Testis (tissue), 5 donors: ENCODE data around the gene ZNF100. TPM values are rescaled to one million over a fixed set of nuclear protein-coding genes. Genes with fewer than 3 reads are reported as not detected.
"Not testable (repeated sequence)": the region's sequence is repeated elsewhere in the genome, so short reads cannot be mapped to it uniquely, and the experiment has no call there.

Experiments
- DNase-seq: peaks from one replicate; pipeline ENCODE4 v3.0.0-alpha.2; 2019
- H3K27ac ChIP-seq, 2 donors: fragments of 200-600 bp; sonication (generic); one replicate each; pipeline ENCODE4 v1.5.1; 2019
- H3K27me3 ChIP-seq: fragments of 200-600 bp; sonication (generic); one replicate; pipeline ENCODE4 v1.5.1; 2019
- H3K36me3 ChIP-seq: fragments of 200-600 bp; sonication (generic); one replicate; pipeline ENCODE4 v1.5.1; 2017; ENCODE audit warnings: low read depth; ENCODE audit errors: missing control alignments
- H3K4me1 ChIP-seq: fragments of 200-600 bp; sonication (generic); one replicate; pipeline ENCODE4 v1.5.1; 2019
- H3K4me3 ChIP-seq, 2 donors: fragments of 200-600 bp; sonication (generic); one replicate each; pipeline ENCODE4 v1.5.1; 2017 to 2019
- H3K9me3 ChIP-seq: fragments of 200-600 bp; sonication (generic); one replicate; pipeline ENCODE4 v1.5.1; 2017
- CTCF ChIP-seq, 3 experiments: fragments of 450-650 bp in 2 of 3; fragments of 200-600 bp in 1 of 3; sonication (generic) in 1 of 3; IDR thresholded peaks; one replicate each; pipeline ENCODE4 v1.5.1; 2016 to 2019; ENCODE audit warnings: antibody characterized with exemption in 3 of 3, mild to moderate bottlenecking in 2 of 3, moderate library complexity in 1 of 3
- POLR2A ChIP-seq: fragments of 450-650 bp; IDR thresholded peaks from one replicate; pipeline ENCODE4 v1.6.1; 2017; ENCODE audit warnings: antibody characterized with exemption, mild to moderate bottlenecking, moderate library complexity
- WGBS, 2 donors: methylation state at CpG; one replicate each; pipeline ENCODE4 v1.1.5; 2018; 5-methylcytosine and 5-hydroxymethylcytosine counted together
- intact Hi-C: fragments of 100-400 bp; cut with DNase I; formaldehyde crosslinking; loops from one replicate; pipeline ENCODE4 v1.15.1; 2023; ENCODE audit warnings: low total_unique reads
- long read RNA-seq, 2 donors: transcript quantifications; one replicate each; lab custom pipeline, GENCODE V29; 2026
- polyA plus RNA-seq: library from polyadenylated mRNA; stranded (reverse); fragments of 350-450 nt; fragmentation: Illumina TruSeq; extraction: RNeasy Lipid Tissue Mini Kit (QIAGEN cat#74804); gene quantifications from one replicate; pipeline ENCODE4 v1.2.3, GENCODE V29; 2014; ENCODE audit warnings: low read depth, low replicate concordance; ENCODE audit not compliant: insufficient read depth
- total RNA-seq, 2 donors: library from RNA; depleted of rRNA; stranded (reverse); fragments of >200 nt; gene quantifications; one replicate each; pipeline ENCODE4 v1.2.3, GENCODE V29; 2016

Gene ZNF100
- total RNA-seq (10 to 100 TPM; 15.4 to 20.3 TPM), polyA plus RNA-seq (9.9 TPM)
- long read RNA-seq, donor 1, full-length matches to known transcripts, result 4 of 4 reads
- long read RNA-seq, donor 1, partial matches to known transcripts, result 0 of 4 reads
- long read RNA-seq, donor 1, other reads (novel, unspliced or antisense), result 0 of 4 reads
- long read RNA-seq, donor 2, full-length matches to known transcripts, result 5 of 10 reads
- long read RNA-seq, donor 2, partial matches to known transcripts, result 0 of 10 reads
- long read RNA-seq, donor 2, other reads (novel, unspliced or antisense), result 5 of 10 reads

DNA sequence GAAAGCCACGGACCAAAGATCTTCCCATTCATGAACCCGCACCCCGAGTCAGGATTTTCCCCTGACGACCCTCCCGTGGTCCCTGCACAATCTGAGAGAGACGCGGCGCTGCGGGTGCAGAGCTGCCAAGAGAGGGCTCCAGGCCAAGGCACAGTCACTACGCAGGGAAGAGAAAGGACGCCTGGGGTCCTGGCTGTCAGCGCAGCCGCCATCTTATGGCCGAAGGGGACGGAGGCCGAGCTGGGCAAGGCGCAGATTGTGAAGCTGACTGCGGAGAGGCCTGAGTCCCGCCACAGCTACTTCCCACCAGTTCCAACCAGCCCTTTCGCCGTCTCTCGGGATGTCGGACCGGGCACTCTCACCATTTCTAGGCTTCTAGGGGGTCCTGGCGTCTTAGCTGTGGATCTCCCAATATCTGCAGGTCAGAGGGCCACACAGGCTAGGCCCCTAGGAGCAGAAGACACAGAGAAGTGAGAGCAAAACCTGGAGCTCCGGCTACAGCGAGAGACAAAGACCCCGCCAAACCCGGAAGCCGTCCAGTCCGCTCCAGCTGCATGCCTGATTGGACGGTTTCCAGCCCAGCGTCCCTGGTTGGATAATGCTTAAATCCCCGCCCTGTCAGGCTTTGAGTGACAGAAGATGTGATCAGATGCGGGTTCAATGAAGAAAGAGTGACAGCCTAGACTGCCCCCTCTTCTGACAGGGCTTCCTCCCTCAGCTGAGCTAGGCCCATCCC is at the start of gene ZNF100:
Gene ZNF100 (minus strand): TSS at position 515 of the 736 bp plus-strand sequence. CDS start 150 bp downstream, at position 365.
- TF ChIP-seq POLR2A (no peak), CTCF (IDR thresholded peaks at IDR 0.05) (no peak)

GRCh38 chr19:21812448-21812847 is 45.1 kb upstream of the ZNF100 start:
- Histone ChIP-seq H3K9me3 (no peaks in the 10 kb centered on the region), H3K4me1 (no peaks in the 10 kb centered on the region), H3K27ac (no peak overlapping the region), H3K4me3 (no peak overlapping the region), H3K36me3 (no peaks in the 10 kb centered on the region), H3K27me3 (no peaks in the 10 kb centered on the region)
- intact Hi-C loops, result no loop called here
- 91 to 93% methylated on average over 4 of the region's 4 CpGs for WGBS, 2 donors
- DNase-seq, result no peak
- TF ChIP-seq POLR2A, result no peak
- TF ChIP-seq CTCF (IDR thresholded peaks at IDR 0.05), result no peak

More for the DNA sequence above, at the start of gene ZNF100:
- 0 to 1% methylated on average over 15 to 35 of the region's 35 CpGs for WGBS, 2 donors
- intact Hi-C loops, result no loop called here
- H3K36me3 ChIP-seq, result no peaks in the 10 kb centered on the region
- no peaks in the 10 kb centered on the region for H3K27me3 ChIP-seq
- H3K27ac ChIP-seq, result peak within 1 kb of the TSS; percentile 72 to 90
- H3K4me3 ChIP-seq, result peak within 1 kb of the TSS; percentile 74 to 79
- H3K9me3 ChIP-seq, result no peaks in the 10 kb centered on the region
- H3K4me1 ChIP-seq, result no peaks in the 10 kb centered on the region
- DNase-seq, result peak; percentile 97

GRCh38 chr19:21808400-21809000 is 41.1 kb upstream of the ZNF100 start:
- H3K4me3 ChIP-seq, DNase-seq, H3K27me3 ChIP-seq, H3K36me3 ChIP-seq, intact Hi-C loops, H3K4me1 ChIP-seq, H3K9me3 ChIP-seq, H3K27ac ChIP-seq: not testable (repeated sequence)
- 93% methylated on average over 3 of the region's 3 CpGs for WGBS, 2 donors

DNA sequence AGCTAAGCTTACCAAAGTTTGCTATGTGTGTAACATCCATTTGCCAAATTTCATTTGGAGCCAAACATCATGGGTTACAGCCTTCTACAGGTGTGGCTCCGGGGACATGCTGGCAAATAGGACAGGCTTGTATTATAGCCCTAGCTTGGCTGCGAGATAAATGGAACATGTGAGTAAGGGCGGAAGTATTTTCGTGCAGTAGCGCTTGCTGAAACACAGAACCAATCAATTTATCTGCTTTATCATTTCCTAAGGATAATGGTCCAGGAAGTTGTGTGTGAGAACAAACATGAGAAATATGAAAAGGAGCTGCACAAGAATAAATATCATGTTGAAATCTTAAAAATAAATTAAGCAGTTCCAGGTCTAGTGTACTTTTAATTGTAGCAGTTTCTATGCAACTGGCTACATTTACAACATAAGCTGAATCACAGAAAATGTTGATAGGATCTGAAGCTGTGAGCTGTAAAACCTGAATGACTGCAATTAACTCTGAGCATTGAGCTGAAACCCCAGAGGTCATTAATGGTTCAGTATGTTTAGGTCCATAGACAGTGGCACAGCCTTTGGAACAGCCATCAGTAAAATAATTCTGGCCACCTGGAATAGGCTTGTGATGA is 22.2 kb upstream of the ZNF100 start:
- intact Hi-C loops, result no loop called here
- Histone ChIP-seq H3K27ac (no peak overlapping the region), H3K4me3 (no peak overlapping the region), H3K36me3 (no peaks in the 10 kb centered on the region), H3K9me3 (no peaks in the 10 kb centered on the region), H3K4me1 (no peaks in the 10 kb centered on the region), H3K27me3 (no peaks in the 10 kb centered on the region)
- WGBS, 2 donors, result 85 to 89% methylated on average over 5 of the region's 5 CpGs
- DNase-seq, result no peak
- TF ChIP-seq POLR2A, result no peak
- no peak for TF ChIP-seq CTCF (IDR thresholded peaks at IDR 0.05)

- no peak overlapping the region for H3K4me3 ChIP-seq
- H3K27ac ChIP-seq, result no peak overlapping the region
- intact Hi-C loops, result no loop called here
- no peaks in the 10 kb centered on the region for H3K27me3 ChIP-seq
- TF ChIP-seq CTCF (IDR thresholded peaks at IDR 0.05), result no peak
- TF ChIP-seq POLR2A, result no peak
- WGBS, 2 donors, result 95% methylated on average over 3 of the region's 3 CpGs
- DNase-seq, result no peak
- no peaks in the 10 kb centered on the region for H3K9me3 ChIP-seq
- no peaks in the 10 kb centered on the region for H3K4me1 ChIP-seq
- no peaks in the 10 kb centered on the region for H3K36me3 ChIP-seq
These were observed 19.6 kb upstream of the ZNF100 start for GRCh38 chr19:21786936-21787335.

GRCh38 chr19:21775792-21776191 is 8.4 kb upstream of the ZNF100 start:
- H3K4me3 ChIP-seq, H3K27me3 ChIP-seq, H3K27ac ChIP-seq, H3K9me3 ChIP-seq, intact Hi-C loops, H3K4me1 ChIP-seq, DNase-seq, H3K36me3 ChIP-seq: not testable (repeated sequence)
- WGBS, 2 donors, result 53 to 80% methylated on average over 3 to 11 of the region's 30 CpGs

DNA sequence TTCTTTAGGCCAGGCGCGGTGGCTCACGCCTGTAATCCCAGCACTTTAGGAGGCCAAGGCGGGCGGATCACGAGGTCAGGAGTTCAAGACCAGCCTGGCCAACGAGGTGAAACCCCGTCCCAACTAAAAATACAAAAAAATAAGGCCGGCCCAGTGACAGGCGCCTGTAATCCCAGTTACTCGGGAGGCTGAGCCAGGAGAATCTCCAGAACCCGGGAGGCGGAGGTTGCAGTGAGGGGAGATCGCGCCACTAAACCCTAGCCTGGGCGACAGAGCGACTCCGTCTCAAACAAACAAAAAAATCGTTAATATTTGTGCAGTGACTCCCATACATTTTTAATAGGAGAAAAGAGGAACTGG is 694 bp downstream of the ZNF100 start:
- peak overlapping the region; percentile 74 to 79 for H3K4me3 ChIP-seq
- H3K27ac ChIP-seq, result peak overlapping the region; percentile 72 to 90
- intact Hi-C loops, H3K4me1 ChIP-seq, H3K27me3 ChIP-seq, H3K9me3 ChIP-seq, H3K36me3 ChIP-seq, DNase-seq: not testable (repeated sequence)
- WGBS, 2 donors, result 0 to 1% methylated on average over 19 of the region's 19 CpGs
